GM19035 (cell line): Measurements from ENCODE around the gene MVD.
A peak's percentile ranks its signal among the peaks of the same experiment; 100 is the strongest.
"Not testable (repeated sequence)": the region's sequence is repeated elsewhere in the genome, so short reads cannot be mapped to it uniquely, and the experiment has no call there.

Source experiments
- ATAC-seq: cut with Tn5 transposase; IDR thresholded peaks from one replicate; pipeline ENCODE4 v1.9.1; 2021; ENCODE audit not compliant: unreplicated experiment

MVD gene

GRCh38 chr16:88685156-88686061 lies 22.5 kb upstream of the MVD start:
- no peak for ATAC-seq

- ATAC-seq, result no peak
These were observed 21.8 kb upstream of the MVD start for GRCh38 chr16:88684569-88685155.

- ATAC-seq, result peak; percentile 76
These were observed 19.0 kb upstream of the MVD start for GRCh38 chr16:88681709-88682451.

GRCh38 chr16:88681084-88681680 lies 18.3 kb upstream of the MVD start:
- no peak for ATAC-seq

- ATAC-seq, result no peak
These were observed 17.7 kb upstream of the MVD start for GRCh38 chr16:88680554-88681083.

- no peak for ATAC-seq
These were observed 15.5 kb upstream of the MVD start for GRCh38 chr16:88678224-88678979.

GRCh38 chr16:88677721-88678120 lies 14.8 kb upstream of the MVD start:
- ATAC-seq, result no peak

- no peak for ATAC-seq
These were observed 13.8 kb upstream of the MVD start for GRCh38 chr16:88676502-88677242.

GRCh38 chr16:88673716-88674379 lies 11.0 kb upstream of the MVD start:
- no peak for ATAC-seq

GRCh38 chr16:88672776-88673175 lies 9.9 kb upstream of the MVD start:
- no peak for ATAC-seq

- ATAC-seq, result no peak
These were observed 8.9 kb upstream of the MVD start for GRCh38 chr16:88671806-88672205.

GRCh38 chr16:88669980-88670379 lies 7.1 kb upstream of the MVD start:
- ATAC-seq, result no peak

- ATAC-seq, result not testable (repeated sequence)
These were observed 6.6 kb upstream of the MVD start for GRCh38 chr16:88669493-88669892.

GRCh38 chr16:88667461-88667860 lies 4.6 kb upstream of the MVD start:
- no peak for ATAC-seq

- ATAC-seq, result no peak
These were observed 2.7 kb upstream of the MVD start for GRCh38 chr16:88665570-88665969.

- ATAC-seq, result no peak
These were observed 2.3 kb upstream of the MVD start for GRCh38 chr16:88665148-88665547.

GRCh38 chr16:88662222-88662842 lies 559 bp downstream of the MVD start:
- no peak for ATAC-seq

- no peak for ATAC-seq
These were observed 1.4 kb downstream of the MVD start for GRCh38 chr16:88661468-88661867.

- no peak for ATAC-seq
These were observed 3.7 kb downstream of the MVD start for GRCh38 chr16:88659160-88659559.
